Stomach (tissue), 9 donors: ENCODE measurements around the gene ROBO1. TPM values are rescaled to one million over a fixed set of nuclear protein-coding genes. Genes with fewer than 3 reads are reported as not detected.
"Not testable (repeated sequence)": the region's sequence is repeated elsewhere in the genome, so short reads cannot be mapped to it uniquely, and the experiment has no call there.

Experiments used
- DNase-seq, 2 donors: peaks; one replicate each; pipeline versions ENCODE4 v3.0.0 to v3.0.0-alpha.2; 2013 to 2019
- H3K27ac ChIP-seq, 5 donors: fragments of 200-600 bp in 4 of 5; sonication (generic) in 4 of 5; one replicate each; pipeline ENCODE4 v1.5.1; 2013 to 2019; ENCODE audit warnings: mild to moderate bottlenecking in 1 of 5, moderate library complexity in 1 of 5
- H3K27me3 ChIP-seq, 3 donors: fragments of 200-600 bp; sonication (generic); one replicate each; pipeline ENCODE4 v1.5.1; 2017 to 2019; ENCODE audit warnings: mixed run types in 1 of 3
- H3K36me3 ChIP-seq, 4 donors: fragments of 200-600 bp; sonication (generic); 1 replicate in 3 of 4; 2 replicates in 1 of 4; pipeline ENCODE4 v1.5.1; 2016 to 2019
- H3K4me1 ChIP-seq, 4 donors: fragments of 200-600 bp; sonication (generic); one replicate each; pipeline ENCODE4 v1.5.1; 2016 to 2019
- H3K4me3 ChIP-seq, 4 donors: fragments of 200-600 bp; sonication (generic) in 3 of 4; one replicate each; pipeline ENCODE4 v1.5.1; 2016 to 2019; ENCODE audit warnings: mild to moderate bottlenecking in 1 of 4
- H3K9me3 ChIP-seq, 4 donors: fragments of 200-600 bp; sonication (generic); one replicate each; pipeline ENCODE4 v1.5.1; 2016 to 2019
- EP300 ChIP-seq: sonication (generic); formaldehyde crosslinking; IDR thresholded peaks from one replicate; pipeline ENCODE4 v1.6.1; 2017; ENCODE audit warnings: antibody characterized with exemption
- POLR2A ChIP-seq, 4 donors: fragments of 450-650 bp; IDR thresholded peaks; one replicate each; pipeline ENCODE4 v1.6.1; 2016; ENCODE audit warnings: antibody characterized with exemption in 4 of 4, control low read depth in 2 of 4, mild to moderate bottlenecking in 1 of 4, moderate library complexity in 1 of 4
- POLR2AphosphoS5 ChIP-seq, 3 donors: sonication (generic); formaldehyde crosslinking; IDR thresholded peaks; one replicate each; pipeline ENCODE4 v1.6.1; 2016; ENCODE audit warnings: antibody characterized with exemption in 3 of 3
- WGBS, 5 donors: extraction: QIAGEN DNeasy Blood & Tissue Kit in 3 of 5; methylation state at CpG; one replicate each; pipeline versions ENCODE4 v1.1.5 to v1.1.7; 2013 to 2018; 5-methylcytosine and 5-hydroxymethylcytosine counted together
- intact Hi-C: fragments of 100-400 bp; cut with DNase I; formaldehyde crosslinking; loops from one replicate; pipeline ENCODE4 v1.15.1; 2023; ENCODE audit warnings: low total_unique reads
- polyA plus RNA-seq, 3 donors: library from polyadenylated mRNA; stranded (reverse); fragments of 200-250 nt; gene quantifications; one replicate each; pipeline ENCODE4 v1.2.3, GENCODE V29; 2013
- total RNA-seq, 5 donors: library from RNA; depleted of rRNA; stranded (reverse); fragments of >200 nt; gene quantifications; one replicate each; pipeline versions ENCODE4 v1.1.0 to v1.2.3, GENCODE V29; 2014 to 2016
- TF ChIP-seq, protein P1 (sequence below), 7 experiments: fragments of 450-650 bp in 4 of 7; fragments of 200-600 bp in 3 of 7; sonication (generic) in 3 of 7; IDR thresholded peaks; one replicate each; pipeline ENCODE4 v1.5.1; 2016 to 2019; ENCODE audit warnings: antibody characterized with exemption in 7 of 7, control low read depth in 2 of 7, mild to moderate bottlenecking in 1 of 7
- donor health status: healthy with polysubstance abuse.
- donor health status: Bipolar disorder and iron deficiency.
- donor health status: healthy.

ROBO1 gene
- total and polyA plus RNA-seq, 8 donors, result 2.0 to 174 (median 4.5) TPM

DNA sequence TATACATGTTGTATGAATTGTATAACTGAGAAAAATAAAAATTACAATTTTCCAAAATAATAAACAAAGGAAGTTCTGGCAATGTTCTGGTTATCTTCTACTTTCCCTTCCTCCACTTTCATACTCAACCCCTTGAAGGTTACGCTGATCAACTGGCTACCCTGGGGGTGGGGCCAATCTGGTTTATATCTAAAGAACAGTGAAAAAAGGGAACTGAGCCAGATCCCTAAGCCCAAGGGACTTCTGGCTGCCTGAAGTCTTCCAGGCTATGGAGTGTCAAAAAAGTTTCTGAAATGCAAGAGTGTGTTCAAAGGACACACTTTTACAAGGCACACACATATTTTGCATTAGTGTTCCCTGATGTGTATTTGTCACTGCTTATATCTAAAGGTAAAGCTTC is 591.9 kb downstream of the ROBO1 start:
- no peaks in the 10 kb centered on the region for H3K36me3 ChIP-seq

DNA sequence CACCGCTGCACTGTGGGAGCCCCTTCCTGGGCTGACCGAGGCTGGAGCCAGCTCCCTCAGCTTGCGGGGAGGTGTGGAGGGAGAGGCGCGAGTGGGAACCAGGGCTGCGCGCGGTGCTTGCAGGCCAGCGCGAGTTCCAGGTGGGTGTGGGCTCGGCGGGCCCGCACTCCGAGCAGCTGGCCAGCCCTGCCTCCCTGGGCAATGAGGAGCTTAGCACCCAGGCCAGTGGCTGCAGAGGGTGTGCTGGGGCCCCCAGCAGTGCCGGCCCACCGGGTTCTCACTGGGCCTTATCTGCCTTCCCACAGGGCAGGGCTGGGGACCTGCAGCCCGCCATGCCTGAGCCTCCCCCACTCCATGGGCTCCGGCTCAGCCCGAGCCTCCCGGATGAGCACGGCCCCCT is 594.5 kb downstream of the ROBO1 start:
- H3K4me3 ChIP-seq, H3K9me3 ChIP-seq, intact Hi-C loops, DNase-seq, H3K36me3 ChIP-seq, H3K27ac ChIP-seq, H3K27me3 ChIP-seq, H3K4me1 ChIP-seq: not testable (repeated sequence)
- WGBS, 5 donors, result 92 to 100% (median 96%) methylated on average over 10 to 21 of the region's 21 CpGs

More for the DNA sequence above, 591.9 kb downstream of the ROBO1 start:
- Histone ChIP-seq H3K27me3 (no peaks in the 10 kb centered on the region), H3K9me3 (peaks cover 0 to 6% (median 0%) of the 10 kb centered on the region in 4 donors), H3K4me1 (peaks cover 0 to 6% (median 0%) of the 10 kb centered on the region in 4 donors), H3K27ac (no peak overlapping the region), H3K4me3 (no peak overlapping the region)
- intact Hi-C loops, result no loop called here
- 30 to 67% (median 53%) methylated on average over 1 of the region's 1 CpG for WGBS, 5 donors
- TF ChIP-seq EP300, result no peak
- TF ChIP-seq POLR2AphosphoS5 (IDR thresholded peaks at IDR 0.05), result no peak
- TF ChIP-seq, protein P1, sequence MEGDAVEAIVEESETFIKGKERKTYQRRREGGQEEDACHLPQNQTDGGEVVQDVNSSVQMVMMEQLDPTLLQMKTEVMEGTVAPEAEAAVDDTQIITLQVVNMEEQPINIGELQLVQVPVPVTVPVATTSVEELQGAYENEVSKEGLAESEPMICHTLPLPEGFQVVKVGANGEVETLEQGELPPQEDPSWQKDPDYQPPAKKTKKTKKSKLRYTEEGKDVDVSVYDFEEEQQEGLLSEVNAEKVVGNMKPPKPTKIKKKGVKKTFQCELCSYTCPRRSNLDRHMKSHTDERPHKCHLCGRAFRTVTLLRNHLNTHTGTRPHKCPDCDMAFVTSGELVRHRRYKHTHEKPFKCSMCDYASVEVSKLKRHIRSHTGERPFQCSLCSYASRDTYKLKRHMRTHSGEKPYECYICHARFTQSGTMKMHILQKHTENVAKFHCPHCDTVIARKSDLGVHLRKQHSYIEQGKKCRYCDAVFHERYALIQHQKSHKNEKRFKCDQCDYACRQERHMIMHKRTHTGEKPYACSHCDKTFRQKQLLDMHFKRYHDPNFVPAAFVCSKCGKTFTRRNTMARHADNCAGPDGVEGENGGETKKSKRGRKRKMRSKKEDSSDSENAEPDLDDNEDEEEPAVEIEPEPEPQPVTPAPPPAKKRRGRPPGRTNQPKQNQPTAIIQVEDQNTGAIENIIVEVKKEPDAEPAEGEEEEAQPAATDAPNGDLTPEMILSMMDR (IDR thresholded peaks at IDR 0.05), result no peak
- TF ChIP-seq POLR2A (IDR thresholded peaks at IDR 0.05), result no peak
- peak in 1 of 2 donors; percentile 34 for DNase-seq

DNA sequence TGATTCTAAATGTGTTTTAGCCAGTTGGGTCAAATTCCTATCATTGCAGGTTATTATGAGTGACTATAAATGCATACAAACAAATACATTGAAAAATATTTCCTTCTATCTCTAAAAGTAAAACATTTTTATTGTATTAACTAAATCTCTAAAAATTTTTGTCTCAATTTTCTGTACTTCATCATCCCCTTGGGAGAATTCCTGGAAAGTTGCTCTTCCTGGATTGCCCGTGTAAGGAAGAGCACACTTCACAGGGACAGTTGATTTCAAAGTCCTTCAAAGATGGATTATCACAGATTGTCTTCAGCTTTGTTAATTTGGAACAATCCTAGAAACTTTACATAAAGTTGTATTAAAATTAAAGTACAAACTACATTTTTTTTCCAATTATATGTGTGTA is 595.6 kb downstream of the ROBO1 start:
- H3K27me3 ChIP-seq, result no peaks in the 10 kb centered on the region
- no peak overlapping the region for H3K27ac ChIP-seq
- H3K9me3 ChIP-seq, result peaks cover 0 to 6% (median 0%) of the 10 kb centered on the region in 4 donors
- no peak for DNase-seq
- no peak overlapping the region for H3K4me3 ChIP-seq
- peaks cover 0 to 13% (median 3%) of the 10 kb centered on the region in 4 donors for H3K4me1 ChIP-seq
- intact Hi-C loops, result no loop called here
- 61 to 86% (median 81%) methylated on average over 1 of the region's 1 CpG for WGBS, 5 donors
- H3K36me3 ChIP-seq, result no peaks in the 10 kb centered on the region
- no peak for TF ChIP-seq POLR2A (IDR thresholded peaks at IDR 0.05)
- TF ChIP-seq, protein P1 (IDR thresholded peaks at IDR 0.05), result no peak
- TF ChIP-seq POLR2AphosphoS5 (IDR thresholded peaks at IDR 0.05), result no peak
- no peak for TF ChIP-seq EP300

DNA sequence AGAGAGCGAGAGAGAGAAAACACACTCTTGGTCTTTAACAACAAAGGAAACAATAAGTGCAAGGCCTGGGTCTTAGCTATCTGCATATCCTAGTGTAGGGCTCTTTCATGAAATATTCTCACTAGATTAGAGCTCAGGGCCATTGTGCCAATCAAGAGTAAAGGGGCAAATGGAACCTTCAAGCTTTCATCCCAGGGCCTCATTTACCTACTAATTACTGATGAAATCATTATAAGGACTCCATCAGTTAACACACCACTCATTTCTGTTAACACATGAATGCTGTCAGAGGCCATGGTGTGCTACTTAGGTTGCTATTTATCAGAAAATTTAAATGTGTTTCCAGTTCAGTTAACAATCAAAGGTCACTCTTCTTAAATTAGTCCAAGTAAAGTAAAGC is 597.8 kb downstream of the ROBO1 start:
- intact Hi-C loops, result no loop called here
- WGBS, 5 donors, result 72 to 89% (median 79%) methylated on average over 1 of the region's 1 CpG
- Histone ChIP-seq H3K27me3 (no peaks in the 10 kb centered on the region), H3K4me3 (no peak overlapping the region), H3K27ac (no peak overlapping the region), H3K4me1 (peaks cover 0 to 13% (median 0%) of the 10 kb centered on the region in 4 donors), H3K9me3 (peaks cover 0 to 6% (median 0%) of the 10 kb centered on the region in 4 donors), H3K36me3 (no peaks in the 10 kb centered on the region)
- DNase-seq, result no peak
- no peak for TF ChIP-seq POLR2AphosphoS5 (IDR thresholded peaks at IDR 0.05)

DNA sequence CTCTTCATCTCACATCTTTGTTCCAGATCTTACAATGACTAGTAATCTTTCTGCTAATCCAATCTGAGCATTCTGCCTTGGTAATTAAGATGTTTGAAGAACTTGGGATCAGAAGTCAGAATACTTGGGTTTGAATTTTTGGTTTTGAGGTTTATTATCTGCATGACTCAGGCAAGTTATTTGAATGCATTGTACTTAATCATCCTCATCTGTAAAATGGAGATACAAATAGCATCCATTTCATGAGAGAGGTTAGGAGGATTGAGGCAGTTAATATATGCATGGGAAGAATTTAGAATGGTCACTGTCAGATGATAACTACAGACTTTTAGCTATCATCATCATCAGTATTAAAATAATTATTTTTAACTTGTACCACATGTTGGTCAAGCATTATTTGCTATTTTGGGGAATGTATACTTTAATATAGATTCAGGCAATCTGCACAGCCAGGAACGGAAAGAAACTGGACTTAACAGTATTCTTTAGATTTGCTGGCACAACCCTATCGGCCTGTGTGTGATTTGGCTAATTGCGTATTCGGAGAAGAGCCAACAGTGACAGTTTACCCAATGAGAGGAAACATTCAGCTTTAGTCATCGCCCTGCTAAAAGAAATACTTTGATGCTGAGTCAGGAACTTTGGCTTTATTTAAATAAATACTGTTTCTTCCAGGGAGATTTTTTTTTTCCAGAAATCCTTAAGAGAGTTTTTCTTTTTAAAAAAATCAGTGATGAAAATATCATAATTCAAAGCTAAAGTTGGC is 600.0 kb downstream of the ROBO1 start:
- Histone ChIP-seq H3K27me3 (no peaks in the 10 kb centered on the region), H3K4me3 (no peak overlapping the region), H3K27ac (no peak overlapping the region), H3K4me1 (peaks cover 0 to 13% (median 0%) of the 10 kb centered on the region in 4 donors), H3K36me3 (no peaks in the 10 kb centered on the region), H3K9me3 (no peaks in the 10 kb centered on the region)
- DNase-seq, result peak in 1 of 2 donors; percentile 86
- 33 to 59% (median 46%) methylated on average over 5 of the region's 5 CpGs for WGBS, 5 donors
- TF ChIP-seq, protein P1 (IDR thresholded peaks at IDR 0.05), result no peak
- peak in 1 of 3 donors; percentile 67 for TF ChIP-seq POLR2AphosphoS5 (IDR thresholded peaks at IDR 0.05)
- intact Hi-C loops, result no loop called here
